ENCODE results near the gene NEK3. TPM values are rescaled to one million over a fixed set of nuclear protein-coding genes. Genes with fewer than 3 reads are reported as not detected.
"Not testable (repeated sequence)": the region's sequence is repeated elsewhere in the genome, so short reads cannot be mapped to it uniquely, and the experiment has no call there.

Gene NEK3
- total RNA-seq, 1 experiment from 2014 or later = 12.0 TPM

DNA sequence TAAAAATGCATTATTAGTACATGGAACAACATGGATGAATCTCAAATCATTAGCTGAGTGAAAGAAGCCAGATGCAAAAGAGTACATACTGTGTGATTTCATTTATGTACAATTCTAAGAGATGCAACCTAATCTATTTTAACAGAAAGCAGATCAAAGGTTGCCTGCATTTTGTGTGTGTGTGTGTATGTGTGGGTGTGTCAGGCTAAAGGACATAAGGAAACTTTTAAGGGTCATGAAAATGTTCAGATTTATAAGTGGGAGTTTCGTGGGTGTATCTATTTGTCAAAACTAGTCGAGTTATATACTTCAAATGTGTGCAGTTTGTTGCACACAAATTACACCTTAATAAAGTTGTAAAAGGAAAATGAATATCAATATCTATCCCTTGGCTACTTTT, 17.9 kb upstream of the NEK3 start:
- in situ Hi-C loops (cut with HindIII; ENCODE audit: low pct_unique_long_range_greater_than_20kb, low sequenced_read_pairs) (no loop called here), intact Hi-C loops (cut with micrococcal nuclease; ENCODE audit: unreplicated experiment) (no loop called here)
- Histone ChIP-seq H3K4me1 (ENCODE audit: control insufficient read depth, insufficient read depth, low read length) (no peaks in the 10 kb centered on the region), H3K36me3 (ENCODE audit: control insufficient read depth, insufficient read depth, low read length) (peaks cover 3% of the 10 kb centered on the region; the same call in 1 of the 2 replicates), H3K4me3 (ENCODE audit: low read depth in 2 of 2, low read length in 2 of 2) (no peak overlapping the region), H3K9me3 (ENCODE audit: control insufficient read depth, insufficient read depth, low read depth, low read length) (no peaks in the 10 kb centered on the region), H3K27ac (ENCODE audit: low read length) (no peak overlapping the region), H3K27me3 (ENCODE audit: control insufficient read depth, insufficient read depth, low read length) (no peaks in the 10 kb centered on the region)
- ATAC-seq = no peak
- ChIA-PET POLR2A (no interaction called here), CTCF (no interaction called here)
- BruUV-seq (replicated peaks) = no TSS peak
- TF ChIP-seq, protein P1, sequence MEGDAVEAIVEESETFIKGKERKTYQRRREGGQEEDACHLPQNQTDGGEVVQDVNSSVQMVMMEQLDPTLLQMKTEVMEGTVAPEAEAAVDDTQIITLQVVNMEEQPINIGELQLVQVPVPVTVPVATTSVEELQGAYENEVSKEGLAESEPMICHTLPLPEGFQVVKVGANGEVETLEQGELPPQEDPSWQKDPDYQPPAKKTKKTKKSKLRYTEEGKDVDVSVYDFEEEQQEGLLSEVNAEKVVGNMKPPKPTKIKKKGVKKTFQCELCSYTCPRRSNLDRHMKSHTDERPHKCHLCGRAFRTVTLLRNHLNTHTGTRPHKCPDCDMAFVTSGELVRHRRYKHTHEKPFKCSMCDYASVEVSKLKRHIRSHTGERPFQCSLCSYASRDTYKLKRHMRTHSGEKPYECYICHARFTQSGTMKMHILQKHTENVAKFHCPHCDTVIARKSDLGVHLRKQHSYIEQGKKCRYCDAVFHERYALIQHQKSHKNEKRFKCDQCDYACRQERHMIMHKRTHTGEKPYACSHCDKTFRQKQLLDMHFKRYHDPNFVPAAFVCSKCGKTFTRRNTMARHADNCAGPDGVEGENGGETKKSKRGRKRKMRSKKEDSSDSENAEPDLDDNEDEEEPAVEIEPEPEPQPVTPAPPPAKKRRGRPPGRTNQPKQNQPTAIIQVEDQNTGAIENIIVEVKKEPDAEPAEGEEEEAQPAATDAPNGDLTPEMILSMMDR (IDR thresholded peaks at IDR 0.05) = no peak
- TF ChIP-seq SIN3A (IDR thresholded peaks at IDR 0.05; ENCODE audit: borderline replicate concordance, insufficient read depth, low read depth, low read length) (no peak), TCF7L2 (IDR thresholded peaks at IDR 0.05; ENCODE audit: low read depth, low read length) (no peak), POLR2AphosphoS5 (IDR thresholded peaks at IDR 0.05; ENCODE audit: low read depth, low read length) (no peak), REST (IDR thresholded peaks at IDR 0.05; ENCODE audit: insufficient read depth in 1 of 2, low read depth in 2 of 2, low read length in 1 of 2) (no peak)
- no peak for DNase-seq (ENCODE audit: low read depth, low spot score)

GRCh38 chr13:52173970-52174369, 14.6 kb upstream of the NEK3 start:
- H3K36me3 ChIP-seq (ENCODE audit: control insufficient read depth, insufficient read depth, low read length); intact Hi-C loops (cut with micrococcal nuclease; ENCODE audit: unreplicated experiment); H3K27me3 ChIP-seq (ENCODE audit: control insufficient read depth, insufficient read depth, low read length); POLR2A ChIA-PET; CTCF ChIA-PET; ATAC-seq; H3K27ac ChIP-seq (ENCODE audit: low read length); H3K4me3 ChIP-seq (ENCODE audit: low read depth in 2 of 2, low read length in 2 of 2); DNase-seq (ENCODE audit: low read depth, low spot score); in situ Hi-C loops (cut with HindIII; ENCODE audit: low pct_unique_long_range_greater_than_20kb, low sequenced_read_pairs); H3K9me3 ChIP-seq (ENCODE audit: control insufficient read depth, insufficient read depth, low read depth, low read length); BruUV-seq (replicated peaks); H3K4me1 ChIP-seq (ENCODE audit: control insufficient read depth, insufficient read depth, low read length): not testable (repeated sequence)

DNA sequence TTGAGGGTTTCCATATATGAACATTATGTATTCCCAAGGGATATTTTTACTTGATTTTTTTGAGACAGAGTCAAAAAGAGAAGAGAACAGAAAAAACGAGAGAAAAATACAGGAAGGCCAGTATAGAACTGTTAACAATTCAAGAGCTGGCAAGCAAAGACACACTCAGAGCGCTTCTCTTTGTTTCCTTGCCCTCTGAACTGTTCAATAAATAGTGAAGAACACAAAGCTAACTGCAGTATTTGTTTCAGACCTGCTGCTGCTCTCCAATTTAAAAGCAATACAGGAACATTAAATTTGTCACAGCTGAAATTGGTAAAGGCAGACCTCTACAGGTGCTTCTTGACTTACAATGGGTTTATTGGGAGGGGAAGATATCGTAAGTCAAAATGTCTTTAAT, 14.0 kb upstream of the NEK3 start:
- DNase-seq (ENCODE audit: low read depth, low spot score) = no peak
- intact Hi-C loops (cut with micrococcal nuclease; ENCODE audit: unreplicated experiment) = no loop called here
- Histone ChIP-seq H3K9me3 (ENCODE audit: control insufficient read depth, insufficient read depth, low read depth, low read length) (no peaks in the 10 kb centered on the region), H3K4me1 (ENCODE audit: control insufficient read depth, insufficient read depth, low read length) (no peaks in the 10 kb centered on the region), H3K36me3 (ENCODE audit: control insufficient read depth, insufficient read depth, low read length) (peaks cover 3% of the 10 kb centered on the region; the same call in 1 of the 2 replicates), H3K27ac (ENCODE audit: low read length) (no peak overlapping the region), H3K4me3 (ENCODE audit: low read depth in 2 of 2, low read length in 2 of 2) (no peak overlapping the region), H3K27me3 (ENCODE audit: control insufficient read depth, insufficient read depth, low read length) (no peaks in the 10 kb centered on the region)
- in situ Hi-C loops (cut with HindIII; ENCODE audit: low pct_unique_long_range_greater_than_20kb, low sequenced_read_pairs) = no loop called here
- ATAC-seq = no peak
- CTCF ChIA-PET = no interaction called here
- TF ChIP-seq TCF7L2 (IDR thresholded peaks at IDR 0.05; ENCODE audit: low read depth, low read length) = no peak
- no peak for TF ChIP-seq REST (IDR thresholded peaks at IDR 0.05; ENCODE audit: insufficient read depth in 1 of 2, low read depth in 2 of 2, low read length in 1 of 2)
- TF ChIP-seq SIN3A (IDR thresholded peaks at IDR 0.05; ENCODE audit: borderline replicate concordance, insufficient read depth, low read depth, low read length) = no peak
- TF ChIP-seq, protein P1 (IDR thresholded peaks at IDR 0.05) = no peak
- TF ChIP-seq POLR2AphosphoS5 (IDR thresholded peaks at IDR 0.05; ENCODE audit: low read depth, low read length) = no peak
- BruUV-seq (replicated peaks) = no TSS peak
- POLR2A ChIA-PET = no interaction called here

- BruUV-seq (replicated peaks); in situ Hi-C loops (cut with HindIII; ENCODE audit: low pct_unique_long_range_greater_than_20kb, low sequenced_read_pairs); intact Hi-C loops (cut with micrococcal nuclease; ENCODE audit: unreplicated experiment); POLR2A ChIA-PET; CTCF ChIA-PET; H3K27me3 ChIP-seq (ENCODE audit: control insufficient read depth, insufficient read depth, low read length); ATAC-seq; H3K9me3 ChIP-seq (ENCODE audit: control insufficient read depth, insufficient read depth, low read depth, low read length); H3K27ac ChIP-seq (ENCODE audit: low read length); H3K4me1 ChIP-seq (ENCODE audit: control insufficient read depth, insufficient read depth, low read length); DNase-seq (ENCODE audit: low read depth, low spot score); H3K4me3 ChIP-seq (ENCODE audit: low read depth in 2 of 2, low read length in 2 of 2); H3K36me3 ChIP-seq (ENCODE audit: control insufficient read depth, insufficient read depth, low read length): not testable (repeated sequence)
Observed at GRCh38 chr13:52171686-52172085, 12.3 kb upstream of the NEK3 start.
